Central memory CD8-positive, alpha-beta T cell (primary cell): ENCODE data around the gene CDNF.
A peak's percentile ranks its signal among the peaks of the same experiment; 100 is the strongest.
"Not testable (repeated sequence)": the region's sequence is repeated elsewhere in the genome, so short reads cannot be mapped to it uniquely, and the experiment has no call there.

Experiments used
- ATAC-seq: fragments of 150-1000 bp; cut with Tn5 transposase; replicated peaks from 2 replicates; pipeline ENCODE4 v1.10.0; 2022; ENCODE audit warnings: mild to moderate bottlenecking, moderate FRiP score, moderate number of reproducible peaks; ENCODE audit not compliant: poor library complexity, severe bottlenecking; ENCODE audit errors: extremely low read depth
- DNase-seq, 2 donors: peaks; one replicate each; pipeline ENCODE4 v3.0.0; 2021; ENCODE audit warnings: low spot score in 2 of 2
- H3K27ac Mint-ChIP-seq: one replicate; pipeline ENCODE4 v1.8.0; 2022; ENCODE audit warnings: low read depth, mild to moderate bottlenecking, moderate library complexity, mixed read lengths
- H3K27me3 Mint-ChIP-seq: one replicate; pipeline ENCODE4 v1.8.0; 2022; ENCODE audit warnings: mixed read lengths
- H3K36me3 Mint-ChIP-seq: one replicate; pipeline ENCODE4 v1.8.0; 2022; ENCODE audit warnings: mild to moderate bottlenecking, moderate library complexity, mixed read lengths; ENCODE audit not compliant: insufficient read depth
- H3K4me1 Mint-ChIP-seq: one replicate; pipeline ENCODE4 v1.8.0; 2022; ENCODE audit warnings: mixed read lengths
- H3K4me3 Mint-ChIP-seq: one replicate; pipeline ENCODE4 v1.8.0; 2022; ENCODE audit warnings: mild to moderate bottlenecking, moderate library complexity, mixed read lengths
- H3K9me3 Mint-ChIP-seq: one replicate; pipeline ENCODE4 v1.8.0; 2022; ENCODE audit warnings: mixed read lengths

Gene CDNF

DNA sequence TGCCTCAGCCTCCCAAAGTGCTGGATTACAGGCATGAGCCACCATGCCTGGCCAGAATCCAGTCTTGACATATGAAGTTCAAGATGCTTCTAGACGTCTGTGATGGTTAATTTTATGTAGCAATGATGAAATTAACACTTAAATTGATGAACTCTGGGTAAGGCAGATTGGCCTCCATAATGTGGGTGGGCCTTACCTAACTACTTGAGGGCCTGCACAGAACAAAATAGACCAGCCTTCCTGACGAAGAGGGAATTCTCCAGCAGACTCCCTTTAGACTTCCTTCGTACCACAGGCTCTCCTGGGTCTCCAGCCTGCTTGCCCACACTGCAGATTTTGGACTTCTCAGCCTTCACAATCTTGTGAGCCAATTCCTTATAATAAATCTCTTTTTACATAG lies 4.7 kb downstream of the CDNF start:
- Mint-ChIP-seq H3K9me3 (no peaks in the 10 kb centered on the region), H3K36me3 (peaks cover 12% of the 10 kb centered on the region)
- no peak for DNase-seq

GRCh38 chr10:14826076-14826829 lies 11.6 kb downstream of the CDNF start:
- Mint-ChIP-seq H3K9me3 (no peaks in the 10 kb centered on the region), H3K4me1 (peaks cover 6% of the 10 kb centered on the region), H3K36me3 (no peaks in the 10 kb centered on the region), H3K4me3 (no peak overlapping the region), H3K27me3 (no peaks in the 10 kb centered on the region), H3K27ac (peak overlapping the region; percentile 7)
- no peak for DNase-seq
- no peak for ATAC-seq

More for the DNA sequence above, 4.7 kb downstream of the CDNF start:
- H3K27me3 Mint-ChIP-seq: no peaks in the 10 kb centered on the region
- peaks cover 7% of the 10 kb centered on the region for H3K4me1 Mint-ChIP-seq
- no peak for ATAC-seq
- H3K4me3 Mint-ChIP-seq: no peak overlapping the region
- H3K27ac Mint-ChIP-seq: no peak overlapping the region

- no peaks in the 10 kb centered on the region for H3K36me3 Mint-ChIP-seq
- no peak for ATAC-seq
- no peak overlapping the region for H3K27ac Mint-ChIP-seq
- no peak overlapping the region for H3K4me3 Mint-ChIP-seq
- no peaks in the 10 kb centered on the region for H3K9me3 Mint-ChIP-seq
- peaks cover 6% of the 10 kb centered on the region for H3K4me1 Mint-ChIP-seq
- no peaks in the 10 kb centered on the region for H3K27me3 Mint-ChIP-seq
- DNase-seq: no peak
Measured at GRCh38 chr10:14823966-14824365, 13.9 kb downstream of the CDNF start.

- ATAC-seq: peak; percentile 58
- no peaks in the 10 kb centered on the region for H3K27me3 Mint-ChIP-seq
- no peak for DNase-seq
- H3K36me3 Mint-ChIP-seq: no peaks in the 10 kb centered on the region
- H3K9me3 Mint-ChIP-seq: no peaks in the 10 kb centered on the region
- peaks cover 6% of the 10 kb centered on the region for H3K4me1 Mint-ChIP-seq
- H3K27ac Mint-ChIP-seq: no peak overlapping the region
- H3K4me3 Mint-ChIP-seq: no peak overlapping the region
Measured at GRCh38 chr10:14822879-14823755, 14.7 kb downstream of the CDNF start.

GRCh38 chr10:14821635-14822375 lies 16.0 kb downstream of the CDNF start:
- no peak overlapping the region for H3K27ac Mint-ChIP-seq
- no peak for DNase-seq
- peaks cover 6% of the 10 kb centered on the region for H3K4me1 Mint-ChIP-seq
- no peak overlapping the region for H3K4me3 Mint-ChIP-seq
- no peak for ATAC-seq
- H3K9me3 Mint-ChIP-seq: no peaks in the 10 kb centered on the region
- H3K36me3 Mint-ChIP-seq: no peaks in the 10 kb centered on the region
- no peaks in the 10 kb centered on the region for H3K27me3 Mint-ChIP-seq

- H3K9me3 Mint-ChIP-seq: no peaks in the 10 kb centered on the region
Measured at GRCh38 chr10:14820775-14821154, 17.1 kb downstream of the CDNF start.

GRCh38 chr10:14820010-14820774 lies 17.6 kb downstream of the CDNF start:
- Mint-ChIP-seq H3K36me3 (no peaks in the 10 kb centered on the region), H3K27me3 (no peaks in the 10 kb centered on the region), H3K4me3 (no peak overlapping the region), H3K4me1 (peaks cover 6% of the 10 kb centered on the region), H3K9me3 (no peaks in the 10 kb centered on the region), H3K27ac (no peak overlapping the region)
- no peak for DNase-seq
- no peak for ATAC-seq

More at GRCh38 chr10:14820775-14821154, 17.1 kb downstream of the CDNF start:
- Mint-ChIP-seq H3K27me3 (no peaks in the 10 kb centered on the region), H3K36me3 (no peaks in the 10 kb centered on the region), H3K4me1 (peaks cover 6% of the 10 kb centered on the region), H3K27ac (no peak overlapping the region), H3K4me3 (no peak overlapping the region)
- ATAC-seq: no peak
- no peak for DNase-seq

GRCh38 chr10:14816717-14817116 lies 21.1 kb downstream of the CDNF start:
- not testable (repeated sequence) for H3K9me3 Mint-ChIP-seq, H3K27me3 Mint-ChIP-seq, H3K4me3 Mint-ChIP-seq, DNase-seq, ATAC-seq, H3K27ac Mint-ChIP-seq, H3K4me1 Mint-ChIP-seq, H3K36me3 Mint-ChIP-seq

DNA sequence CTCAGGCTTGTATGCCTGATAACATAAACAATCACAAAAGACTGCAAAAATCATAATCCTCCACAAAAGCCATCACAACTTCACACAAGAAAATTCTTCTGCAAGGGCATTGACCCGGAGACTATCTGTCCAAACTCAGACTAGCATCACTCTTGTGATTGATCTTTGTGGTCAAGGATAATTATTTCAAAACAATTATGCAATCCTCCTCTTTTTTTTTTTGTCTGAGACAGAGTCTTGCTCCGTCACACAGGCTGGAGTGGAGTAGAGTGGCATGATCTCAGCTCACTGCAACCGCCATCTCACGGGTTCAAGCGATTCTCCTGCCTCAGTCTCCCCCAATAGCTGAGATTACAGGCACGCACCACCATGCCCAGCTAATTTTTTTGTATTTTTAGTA lies 22.2 kb downstream of the CDNF start:
- H3K27me3 Mint-ChIP-seq: no peaks in the 10 kb centered on the region
- H3K4me1 Mint-ChIP-seq: no peaks in the 10 kb centered on the region
- H3K27ac Mint-ChIP-seq: no peak overlapping the region
- no peak overlapping the region for H3K4me3 Mint-ChIP-seq
- no peaks in the 10 kb centered on the region for H3K9me3 Mint-ChIP-seq
- no peaks in the 10 kb centered on the region for H3K36me3 Mint-ChIP-seq
- ATAC-seq: no peak
- DNase-seq: no peak

DNA sequence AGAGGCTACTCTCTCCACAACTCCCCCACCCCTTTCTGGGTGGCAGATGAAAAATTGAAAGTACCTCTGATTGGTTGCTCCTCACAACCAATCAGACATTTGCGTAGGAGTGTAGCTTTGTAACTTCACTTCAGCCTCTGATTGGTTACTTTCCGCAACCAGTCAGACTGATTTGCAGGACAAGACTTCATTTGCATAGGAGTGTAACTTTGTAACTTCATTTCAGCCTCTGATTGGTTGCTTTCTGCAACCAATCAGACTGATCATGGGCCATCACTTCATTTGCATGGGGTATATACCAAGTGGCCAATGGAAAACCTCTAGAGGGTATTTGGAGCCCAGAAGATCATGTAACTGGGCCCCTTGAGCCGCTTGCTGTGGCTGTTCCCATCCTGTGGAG lies 25.6 kb downstream of the CDNF start:
- DNase-seq: no peak

GRCh38 chr10:14810969-14811953 lies 26.6 kb downstream of the CDNF start:
- ATAC-seq: no peak
- H3K9me3 Mint-ChIP-seq: no peaks in the 10 kb centered on the region

More for the DNA sequence above, 25.6 kb downstream of the CDNF start:
- Mint-ChIP-seq H3K9me3 (no peaks in the 10 kb centered on the region), H3K27me3 (no peaks in the 10 kb centered on the region), H3K27ac (peak overlapping the region; percentile 79), H3K36me3 (no peaks in the 10 kb centered on the region), H3K4me3 (peak overlapping the region; percentile 34), H3K4me1 (no peaks in the 10 kb centered on the region)
- no peak for ATAC-seq

More at GRCh38 chr10:14810969-14811953, 26.6 kb downstream of the CDNF start:
- H3K27ac Mint-ChIP-seq: no peak overlapping the region
- H3K27me3 Mint-ChIP-seq: no peaks in the 10 kb centered on the region
- no peaks in the 10 kb centered on the region for H3K36me3 Mint-ChIP-seq
- DNase-seq: no peak
- H3K4me1 Mint-ChIP-seq: no peaks in the 10 kb centered on the region
- H3K4me3 Mint-ChIP-seq: no peak overlapping the region
